GM12872 (cell line): ENCODE data around the gene LAMA2.

Experiments used
- CTCF ChIP-seq: IDR thresholded peaks from 3 replicates; pipeline ENCODE4 v1.5.1; 2011; ENCODE audit warnings: low read depth, mild to moderate bottlenecking, low read length, moderate library complexity; ENCODE audit not compliant: insufficient read depth

LAMA2 gene

GRCh38 chr6:129523816-129524215 is 640.9 kb downstream of the LAMA2 start:
- TF ChIP-seq CTCF: no peak

GRCh38 chr6:129525055-129525454 is 642.1 kb downstream of the LAMA2 start:
- TF ChIP-seq CTCF: no peak

GRCh38 chr6:129534926-129535325 is 652.0 kb downstream of the LAMA2 start:
- TF ChIP-seq CTCF: no peak

- TF ChIP-seq CTCF: no peak
Observed at GRCh38 chr6:129536271-129536670, 653.3 kb downstream of the LAMA2 start.

GRCh38 chr6:129539032-129539431 is 656.1 kb downstream of the LAMA2 start:
- no peak for TF ChIP-seq CTCF

- no peak for TF ChIP-seq CTCF
Observed at GRCh38 chr6:129542705-129543104, 659.8 kb downstream of the LAMA2 start.

GRCh38 chr6:129543981-129544380 is 661.0 kb downstream of the LAMA2 start:
- TF ChIP-seq CTCF: no peak
